Lower leg skin (tissue), 4 donors: ENCODE data around the gene SEL1L3. TPM values are rescaled to one million over a fixed set of nuclear protein-coding genes. Genes with fewer than 3 reads are reported as not detected.

ENCODE experiments used
- DNase-seq, 2 donors: peaks; one replicate each; pipeline ENCODE4 v3.0.0-alpha.2; 2019; ENCODE audit warnings: low spot score in 2 of 2
- H3K4me3 ChIP-seq: fragments of 200-600 bp; sonication (generic); 2 replicates; pipeline ENCODE4 v1.5.1; 2017; ENCODE audit warnings: mild to moderate bottlenecking, low read depth; ENCODE audit not compliant: poor library complexity, severe bottlenecking
- CTCF ChIP-seq, 3 donors: fragments of 450-650 bp; IDR thresholded peaks; one replicate each; pipeline ENCODE4 v1.5.1; 2016; ENCODE audit warnings: antibody characterized with exemption in 3 of 3, mild to moderate bottlenecking in 3 of 3, moderate library complexity in 2 of 3
- POLR2A ChIP-seq, 2 donors: fragments of 450-650 bp; IDR thresholded peaks; one replicate each; pipeline ENCODE4 v1.6.1; 2016 to 2017; ENCODE audit warnings: antibody characterized with exemption in 2 of 2, mild to moderate bottlenecking in 1 of 2, moderate library complexity in 1 of 2
- WGBS, 2 donors: methylation state at CpG; one replicate each; pipeline ENCODE4 v1.1.5; 2018; 5-methylcytosine and 5-hydroxymethylcytosine counted together
- intact Hi-C: fragments of 100-400 bp; cut with DNase I; formaldehyde crosslinking; loops from one replicate; pipeline ENCODE4 v1.15.0; 2023; ENCODE audit warnings: low total_unique reads
- total RNA-seq, 4 donors: library from RNA; depleted of rRNA; stranded (reverse); fragments of >200 nt; gene quantifications; one replicate each; pipeline ENCODE4 v1.1.0, GENCODE V29; 2016

SEL1L3 gene
- total RNA-seq, 4 donors from 2014 or later, result 5.2 to 20.1 (median 5.9) TPM

GRCh38 chr4:25755911-25756310 is 106.9 kb downstream of the SEL1L3 start:
- intact Hi-C loops, result no loop called here
- TF ChIP-seq POLR2A (IDR thresholded peaks at IDR 0.05) (no peak), CTCF (IDR thresholded peaks at IDR 0.05) (no peak)
- DNase-seq, result no peak
- no peak overlapping the region for H3K4me3 ChIP-seq
- 92 to 95% methylated on average over 9 of the region's 9 CpGs for WGBS, 2 donors

DNA sequence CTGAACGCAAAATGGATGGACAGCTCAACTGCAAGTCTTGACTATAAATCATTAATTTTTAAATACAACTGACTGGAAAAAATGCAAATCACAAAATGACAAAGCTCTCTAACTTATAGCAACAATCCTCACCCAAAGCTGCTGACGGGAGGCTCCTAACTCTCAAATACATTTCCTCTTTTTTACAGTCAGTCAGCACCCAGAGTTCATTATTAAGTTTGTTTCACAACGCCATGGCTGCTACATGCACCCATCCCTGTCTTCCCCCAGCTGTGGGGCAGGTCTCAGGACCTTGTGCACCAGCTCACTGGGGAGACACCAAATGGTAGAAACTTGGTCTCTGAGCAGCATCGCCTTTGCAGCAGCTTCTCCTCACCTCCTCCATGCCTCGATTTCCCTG is 109.5 kb downstream of the SEL1L3 start:
- DNase-seq, result no peak
- 94 to 95% methylated on average over 5 of the region's 5 CpGs for WGBS, 2 donors
- H3K4me3 ChIP-seq, result no peak overlapping the region
- intact Hi-C loops, result no loop called here
- TF ChIP-seq POLR2A (IDR thresholded peaks at IDR 0.05) (no peak), CTCF (IDR thresholded peaks at IDR 0.05) (no peak)

- 84 to 88% methylated on average over 4 of the region's 4 CpGs for WGBS, 2 donors
- no peak for DNase-seq
- intact Hi-C loops, result no loop called here
- H3K4me3 ChIP-seq, result no peak overlapping the region
- no peak for TF ChIP-seq CTCF (IDR thresholded peaks at IDR 0.05)
- no peak for TF ChIP-seq POLR2A (IDR thresholded peaks at IDR 0.05)
Measured at GRCh38 chr4:25750874-25751273, 111.9 kb downstream of the SEL1L3 start.

DNA sequence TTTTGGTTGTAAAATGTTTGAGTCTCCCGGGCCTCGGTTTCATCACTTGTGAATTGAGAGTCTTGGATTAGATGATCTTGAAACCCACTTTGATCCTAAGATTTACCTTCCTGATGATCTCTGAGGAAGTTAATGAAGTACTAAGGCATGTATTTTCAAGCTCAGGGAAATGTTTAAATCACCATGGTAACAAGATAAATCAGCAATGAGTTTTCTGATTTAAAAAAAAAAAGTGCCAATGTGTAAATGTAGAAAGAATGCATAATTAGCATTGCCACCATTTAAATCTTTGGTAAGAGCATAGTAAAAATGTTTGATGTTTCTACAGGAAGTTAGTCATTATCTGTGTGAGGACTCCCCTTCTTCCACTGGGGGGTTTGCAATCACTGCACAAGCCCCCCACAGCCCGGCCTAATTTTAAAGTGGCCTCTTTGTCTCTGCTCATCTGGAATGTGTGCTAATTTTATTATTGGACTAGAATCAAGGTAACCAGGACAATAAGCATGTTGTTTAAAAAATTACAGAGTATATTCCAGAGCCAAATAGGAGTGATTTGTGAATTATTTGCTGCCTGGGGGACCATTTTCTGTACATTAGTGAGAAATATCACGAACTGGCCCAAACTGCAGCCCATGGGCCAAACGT is 113.5 kb downstream of the SEL1L3 start:
- no peak for DNase-seq
- TF ChIP-seq POLR2A (IDR thresholded peaks at IDR 0.05) (no peak), CTCF (IDR thresholded peaks at IDR 0.05) (no peak)
- intact Hi-C loops, result no loop called here
- H3K4me3 ChIP-seq, result no peak overlapping the region
- 50 to 56% methylated on average over 5 of the region's 5 CpGs for WGBS, 2 donors

- no peak for DNase-seq
- no peak overlapping the region for H3K4me3 ChIP-seq
- intact Hi-C loops, result no loop called here
- 81 to 87% methylated on average over 3 of the region's 3 CpGs for WGBS, 2 donors
- TF ChIP-seq POLR2A (IDR thresholded peaks at IDR 0.05), result no peak
- no peak for TF ChIP-seq CTCF (IDR thresholded peaks at IDR 0.05)
Measured at GRCh38 chr4:25743971-25744370, 118.8 kb downstream of the SEL1L3 start.

DNA sequence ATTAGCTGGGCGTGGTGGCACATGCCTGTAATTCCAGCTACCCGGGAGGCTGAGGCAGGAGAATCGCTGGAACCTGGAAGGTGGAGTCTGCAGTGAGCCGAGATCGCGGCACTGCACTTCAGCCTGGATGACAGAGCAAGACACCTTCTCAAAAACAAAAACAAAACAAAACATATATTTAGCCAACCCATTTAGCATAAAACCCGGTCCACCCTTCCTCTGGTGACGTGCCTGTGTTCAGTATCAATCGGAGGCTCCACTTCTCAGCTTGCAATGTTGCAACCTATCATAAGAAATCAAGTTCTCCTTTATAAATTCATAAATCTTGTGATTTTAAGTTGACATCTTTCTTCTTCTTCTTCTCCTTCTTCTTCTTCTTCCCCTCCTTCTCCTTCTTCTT is 133.2 kb downstream of the SEL1L3 start:
- H3K4me3 ChIP-seq, result no peak overlapping the region
- TF ChIP-seq POLR2A (IDR thresholded peaks at IDR 0.05) (no peak), CTCF (IDR thresholded peaks at IDR 0.05) (no peak)
- 88 to 92% methylated on average over 9 of the region's 9 CpGs for WGBS, 2 donors
- intact Hi-C loops, result no loop called here
- DNase-seq, result no peak
